HEK293T (cell line): Measurements from ENCODE around the gene CLIC4.
"Not testable (repeated sequence)": the region's sequence is repeated elsewhere in the genome, so short reads cannot be mapped to it uniquely, and the experiment has no call there.

Experiments
- CTBP1 ChIP-seq: fragments of 450-650 bp; IDR thresholded peaks from 2 replicates; pipeline ENCODE4 v1.6.1; 2016; ENCODE audit warnings: borderline replicate concordance
- SUZ12 ChIP-seq: fragments of 450-650 bp; IDR thresholded peaks from 2 replicates; pipeline ENCODE4 v1.6.1; 2016; ENCODE audit warnings: mild to moderate bottlenecking
- TARDBP ChIP-seq: fragments of 450-650 bp; IDR thresholded peaks from 2 replicates; pipeline ENCODE4 v1.6.1; 2016

GRCh38 chr1:24733342-24733741 lies 11.9 kb upstream of the CLIC4 start:
- TF ChIP-seq CTBP1, TARDBP, SUZ12: not testable (repeated sequence)
